ENCODE results near the gene CASP9.

The CASP9 gene

GRCh38 chr1:15445390-15446122, 78.5 kb downstream of the CASP9 start:
- no peak overlapping the region for H3K4me3 ChIP-seq (ENCODE audit: low read depth, low read length)
- DNase-seq (ENCODE audit: low read depth, low spot score) = no peak
- TF ChIP-seq CTCF (IDR thresholded peaks at IDR 0.05; ENCODE audit: low read depth, low read length) = no peak
- in situ Hi-C loops (cut with HindIII; ENCODE audit: low sequenced_read_pairs) = loop anchor here (25.0 kb wide), 1 partner anchor 308 kb away; no protein-coding TSS in a partner anchor

- H3K4me3 ChIP-seq (ENCODE audit: low read depth, low read length) = no peak overlapping the region
- no peak for TF ChIP-seq CTCF (IDR thresholded peaks at IDR 0.05; ENCODE audit: low read depth, low read length)
- DNase-seq (ENCODE audit: low read depth, low spot score) = no peak
- in situ Hi-C loops (cut with HindIII; ENCODE audit: low sequenced_read_pairs) = loop anchor here (25.0 kb wide), 1 partner anchor 307 kb away; no protein-coding TSS in a partner anchor
Measured at GRCh38 chr1:15444468-15445389, 79.3 kb downstream of the CASP9 start.

DNA sequence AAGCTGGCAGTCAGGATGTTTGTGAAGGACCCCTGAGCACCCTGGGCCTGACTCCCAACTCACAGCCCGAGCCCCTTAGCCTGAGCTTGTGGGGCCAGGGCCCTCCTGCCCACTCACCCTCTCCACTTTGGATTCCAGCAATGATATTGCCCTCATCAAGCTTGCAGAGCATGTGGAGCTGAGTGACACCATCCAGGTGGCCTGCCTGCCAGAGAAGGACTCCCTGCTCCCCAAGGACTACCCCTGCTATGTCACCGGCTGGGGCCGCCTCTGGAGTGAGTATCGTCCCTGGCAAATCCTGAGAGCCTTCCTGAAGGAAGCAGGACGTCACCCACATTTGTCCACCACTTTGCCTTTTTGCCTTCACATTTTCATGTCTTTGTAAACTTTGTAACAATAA, 80.7 kb downstream of the CASP9 start:
- in situ Hi-C loops (cut with HindIII; ENCODE audit: low sequenced_read_pairs) = loop anchor here (25.0 kb wide), 1 partner anchor 306 kb away; no protein-coding TSS in a partner anchor
- DNase-seq (ENCODE audit: low read depth, low spot score) = no peak
- TF ChIP-seq CTCF (IDR thresholded peaks at IDR 0.05; ENCODE audit: low read depth, low read length) = no peak
- H3K4me3 ChIP-seq (ENCODE audit: low read depth, low read length) = no peak overlapping the region

DNA sequence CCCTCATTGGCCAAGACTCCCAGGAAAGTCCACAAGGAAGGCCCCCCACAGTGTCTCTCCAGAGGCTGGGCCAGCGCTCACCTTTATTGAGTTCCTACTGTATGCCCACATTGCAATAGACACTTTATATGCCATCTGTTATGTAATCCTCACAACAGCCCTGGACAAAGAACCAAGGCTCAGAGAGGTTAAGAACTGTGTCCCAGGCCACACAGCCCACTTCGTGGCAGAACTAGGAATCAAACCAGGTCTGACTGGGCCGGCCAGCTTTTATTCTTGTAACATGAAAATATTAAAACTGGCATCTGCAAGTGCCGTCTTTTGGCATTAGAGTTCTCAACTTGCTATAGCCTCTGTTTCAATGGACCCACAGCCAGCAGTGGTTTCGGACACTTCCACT, 81.3 kb downstream of the CASP9 start:
- no peak for DNase-seq (ENCODE audit: low read depth, low spot score)
- in situ Hi-C loops (cut with HindIII; ENCODE audit: low sequenced_read_pairs) = loop anchor here (25.0 kb wide), 1 partner anchor 305 kb away; no protein-coding TSS in a partner anchor
- no peak for TF ChIP-seq CTCF (IDR thresholded peaks at IDR 0.05; ENCODE audit: low read depth, low read length)
- no peak overlapping the region for H3K4me3 ChIP-seq (ENCODE audit: low read depth, low read length)

DNA sequence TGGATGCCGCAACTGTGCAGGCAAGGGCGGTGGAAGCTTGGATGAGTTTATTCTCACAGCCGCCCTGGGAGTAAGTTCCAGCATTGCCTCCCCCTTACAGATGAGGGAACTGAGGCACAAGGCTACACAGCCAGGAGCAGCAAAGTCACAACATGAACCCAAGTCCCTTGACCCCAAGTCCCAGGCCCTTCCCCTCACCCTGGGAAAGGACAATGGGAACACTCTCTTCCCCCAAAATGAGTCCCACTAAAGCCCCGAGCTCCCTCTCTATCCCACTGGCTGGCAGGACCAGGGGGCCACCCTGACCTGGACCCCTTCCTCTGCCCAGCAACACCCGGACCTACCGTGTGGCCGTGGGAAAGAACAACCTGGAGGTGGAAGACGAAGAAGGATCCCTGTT, 81.9 kb downstream of the CASP9 start:
- TF ChIP-seq CTCF (IDR thresholded peaks at IDR 0.05; ENCODE audit: low read depth, low read length) = no peak
- in situ Hi-C loops (cut with HindIII; ENCODE audit: low sequenced_read_pairs) = loop anchor here (25.0 kb wide), 1 partner anchor 305 kb away; no protein-coding TSS in a partner anchor
- no peak for DNase-seq (ENCODE audit: low read depth, low spot score)
- no peak overlapping the region for H3K4me3 ChIP-seq (ENCODE audit: low read depth, low read length)
